NCI-H146 (cell line): Measurements from ENCODE around the gene MICALL2.
A peak's percentile ranks its signal among the peaks of the same experiment; 100 is the strongest.

ENCODE experiments used
- DNase-seq: peaks from one replicate; lab custom pipeline; 2025; lab: John Stamatoyannopoulos, UW

MICALL2 gene

GRCh38 chr7:1433128-1433920 lies 25.9 kb downstream of the MICALL2 start:
- DNase-seq = no peak

- peak; percentile 51 for DNase-seq
These were observed 26.7 kb downstream of the MICALL2 start for GRCh38 chr7:1432411-1433082.

GRCh38 chr7:1431634-1432380 lies 27.5 kb downstream of the MICALL2 start:
- peak; percentile 66 for DNase-seq

GRCh38 chr7:1431226-1431625 lies 28.0 kb downstream of the MICALL2 start:
- no peak for DNase-seq

GRCh38 chr7:1430056-1430845 lies 29.0 kb downstream of the MICALL2 start:
- DNase-seq = no peak

GRCh38 chr7:1428941-1429501 lies 30.2 kb downstream of the MICALL2 start:
- no peak for DNase-seq

- DNase-seq = no peak
These were observed 32.1 kb downstream of the MICALL2 start for GRCh38 chr7:1427064-1427657.

- no peak for DNase-seq
These were observed 32.8 kb downstream of the MICALL2 start for GRCh38 chr7:1426474-1426873.

GRCh38 chr7:1425292-1426136 lies 33.8 kb downstream of the MICALL2 start:
- DNase-seq = no peak

- no peak for DNase-seq
These were observed 35.2 kb downstream of the MICALL2 start for GRCh38 chr7:1424041-1424440.

- DNase-seq = no peak
These were observed 35.9 kb downstream of the MICALL2 start for GRCh38 chr7:1423264-1423811.

- DNase-seq = peak; percentile 92
These were observed 36.6 kb downstream of the MICALL2 start for GRCh38 chr7:1422512-1423263.

GRCh38 chr7:1421946-1422345 lies 37.3 kb downstream of the MICALL2 start:
- DNase-seq = no peak

GRCh38 chr7:1421020-1421790 lies 38.1 kb downstream of the MICALL2 start:
- no peak for DNase-seq

GRCh38 chr7:1419688-1420087 lies 39.6 kb downstream of the MICALL2 start:
- no peak for DNase-seq

- DNase-seq = no peak
These were observed 40.0 kb downstream of the MICALL2 start for GRCh38 chr7:1419310-1419634.

- DNase-seq = peak; percentile 45
These were observed 40.6 kb downstream of the MICALL2 start for GRCh38 chr7:1418505-1419309.
